WTC11 (cell line): ENCODE measurements around the gene HPSE. TPM values are rescaled to one million over a fixed set of nuclear protein-coding genes. Genes with fewer than 3 reads are reported as not detected.

ENCODE experiments used
- ATAC-seq: fragments of 200-7000 bp; cut with Tn5 transposase; 2 replicates; pipeline ENCODE4 v1.10.0; 2021; ENCODE audit warnings: mild to moderate bottlenecking, moderate library complexity
- Bru-seq: library from RNA; stranded (reverse); fragments of 400-500 nt; gene quantifications from one replicate; lab custom pipeline; 2021; lab: Mats Ljungman, UMichigan
- CTCF ChIA-PET: fragments of 300-600 bp; sonication (Branson Sonifier 250); formaldehyde crosslinking; loops from one replicate; lab custom pipeline; 2021; ENCODE audit warnings: antibody characterized with exemption; lab: Charles Lee
- POLR2A ChIA-PET: fragments of 350-600 bp; sonication (Branson Sonifier 250); formaldehyde crosslinking; loops from one replicate; lab custom pipeline; 2021; ENCODE audit warnings: antibody characterized with exemption; lab: Charles Lee
- DNase-seq: peaks from one replicate; pipeline ENCODE4 v3.0.0; 2021; ENCODE audit warnings: low spot score
- H3K27ac Mint-ChIP-seq: 2 replicates; pipeline ENCODE4 v1.8.0; 2021; ENCODE audit warnings: mixed read lengths
- H3K27me3 Mint-ChIP-seq: 2 replicates; pipeline ENCODE4 v1.8.0; 2021; ENCODE audit warnings: low read depth, mild to moderate bottlenecking, moderate library complexity, mixed read lengths
- H3K36me3 Mint-ChIP-seq: 2 replicates; pipeline ENCODE4 v1.8.0; 2021; ENCODE audit warnings: mixed read lengths
- H3K4me1 Mint-ChIP-seq: 2 replicates; pipeline ENCODE4 v1.8.0; 2022; ENCODE audit warnings: mixed read lengths
- H3K4me3 Mint-ChIP-seq: 2 replicates; pipeline ENCODE4 v1.8.0; 2021; ENCODE audit warnings: mild to moderate bottlenecking, moderate library complexity, mixed read lengths
- H3K9me3 Mint-ChIP-seq: 2 replicates; pipeline ENCODE4 v1.8.0; 2021; ENCODE audit warnings: mixed read lengths
- CBFB ChIP-seq: sonication (generic); formaldehyde crosslinking; IDR thresholded peaks from 2 replicates; pipeline ENCODE4 v1.8.1; 2022; ENCODE audit warnings: mild to moderate bottlenecking, low read depth, missing genetic modification reagents
- ESRRA ChIP-seq: sonication (generic); formaldehyde crosslinking; IDR thresholded peaks from 2 replicates; pipeline ENCODE4 v1.8.1; 2022; ENCODE audit warnings: mild to moderate bottlenecking, missing genetic modification reagents, borderline replicate concordance
- ETV6 ChIP-seq: sonication (generic); formaldehyde crosslinking; IDR thresholded peaks from 2 replicates; pipeline ENCODE4 v1.8.1; 2022; ENCODE audit warnings: mild to moderate bottlenecking, missing genetic modification reagents
- FOXK1 ChIP-seq: sonication (generic); formaldehyde crosslinking; IDR thresholded peaks from 2 replicates; pipeline ENCODE4 v1.8.0; 2022; ENCODE audit warnings: mild to moderate bottlenecking, moderate library complexity, missing genetic modification reagents
- FOXP1 ChIP-seq: sonication (generic); formaldehyde crosslinking; IDR thresholded peaks from 2 replicates; pipeline ENCODE4 v1.8.0; 2022; ENCODE audit warnings: missing genetic modification reagents, mild to moderate bottlenecking, moderate library complexity, borderline replicate concordance
- KAT7 ChIP-seq: sonication (generic); formaldehyde crosslinking; IDR thresholded peaks from 2 replicates; pipeline ENCODE4 v1.8.1; 2023; ENCODE audit warnings: missing genetic modification reagents, mild to moderate bottlenecking, borderline replicate concordance
- MYBL2 ChIP-seq: sonication (generic); formaldehyde crosslinking; IDR thresholded peaks from 2 replicates; pipeline ENCODE4 v1.8.1; 2023; ENCODE audit warnings: mild to moderate bottlenecking, moderate library complexity, missing genetic modification reagents
- NFE2L1 ChIP-seq: sonication (generic); formaldehyde crosslinking; IDR thresholded peaks from 2 replicates; pipeline ENCODE4 v1.8.1; 2023; ENCODE audit warnings: missing genetic modification reagents
- RELA ChIP-seq: sonication (generic); formaldehyde crosslinking; IDR thresholded peaks from 2 replicates; pipeline ENCODE4 v1.8.1; 2022; ENCODE audit warnings: missing genetic modification reagents, mild to moderate bottlenecking, borderline replicate concordance
- SMAD4 ChIP-seq: sonication (generic); formaldehyde crosslinking; IDR thresholded peaks from 2 replicates; pipeline ENCODE4 v1.8.0; 2022; ENCODE audit warnings: mild to moderate bottlenecking, missing genetic modification reagents
- SP1 ChIP-seq: sonication (generic); formaldehyde crosslinking; conservative IDR thresholded peaks from 2 replicates; pipeline ENCODE4 v1.8.1; 2022; ENCODE audit warnings: missing genetic modification reagents
- TEAD1 ChIP-seq: sonication (generic); formaldehyde crosslinking; IDR thresholded peaks from 2 replicates; pipeline ENCODE4 v1.8.0; 2022; ENCODE audit warnings: mild to moderate bottlenecking, missing genetic modification reagents
- ZBTB21 ChIP-seq: sonication (generic); formaldehyde crosslinking; IDR thresholded peaks from 2 replicates; pipeline ENCODE4 v1.8.1; 2023; ENCODE audit warnings: mild to moderate bottlenecking, missing genetic modification reagents, borderline replicate concordance
- ZNF138 ChIP-seq: sonication (generic); formaldehyde crosslinking; conservative IDR thresholded peaks from 2 replicates; pipeline ENCODE4 v1.8.1; 2022; ENCODE audit warnings: mild to moderate bottlenecking, moderate library complexity, missing genetic modification reagents
- ZNF232 ChIP-seq: sonication (generic); formaldehyde crosslinking; IDR thresholded peaks from 2 replicates; pipeline ENCODE4 v1.8.0; 2022; ENCODE audit warnings: mild to moderate bottlenecking, missing genetic modification reagents
- ZNF263 ChIP-seq: sonication (generic); formaldehyde crosslinking; IDR thresholded peaks from 2 replicates; pipeline ENCODE4 v1.8.1; 2022; ENCODE audit warnings: low read depth, mild to moderate bottlenecking, moderate library complexity, missing genetic modification reagents
- ZNF416 ChIP-seq: fragments of 250-450 bp; sonication (Bioruptor Pico); IDR thresholded peaks from 2 replicates; pipeline ENCODE4 v1.9.0; 2021; ENCODE audit warnings: mild to moderate bottlenecking, inconsistent platforms
- ZNF423 ChIP-seq: fragments of 250-450 bp; sonication (Bioruptor Pico); IDR thresholded peaks from 2 replicates; pipeline ENCODE4 v2.1.2; 2022; ENCODE audit warnings: mild to moderate bottlenecking, moderate library complexity
- ZNF671 ChIP-seq: fragments of 250-450 bp; sonication (Bioruptor Pico); IDR thresholded peaks from 2 replicates; pipeline ENCODE4 v1.8.0; 2021; ENCODE audit warnings: mild to moderate bottlenecking
- long read RNA-seq, 3 experiments: library from RNA in 1 of 3; library from capped mRNA in 1 of 3; library from polyadenylated mRNA in 1 of 3; unstranded in 2 of 3; stranded (forward) in 1 of 3; transcript quantifications; one replicate each; pipeline ENCODE4 v2.0.0, GENCODE V29; 2021
- total RNA-seq: library from RNA; stranded (reverse); gene quantifications from 3 replicates; pipeline ENCODE4 v1.2.3, GENCODE V29; 2021
- TF ChIP-seq, protein P1 (sequence below): sonication (generic); formaldehyde crosslinking; IDR thresholded peaks from 2 replicates; pipeline ENCODE4 v1.8.1; 2022; ENCODE audit warnings: mild to moderate bottlenecking, moderate library complexity, missing genetic modification reagents
- TF ChIP-seq, protein P2 (sequence below): fragments of 250-450 bp; sonication (Bioruptor Pico); IDR thresholded peaks from 2 replicates; pipeline ENCODE4 v1.9.0; 2021; ENCODE audit warnings: mild to moderate bottlenecking
- TF ChIP-seq, protein P3 (sequence below): sonication (generic); formaldehyde crosslinking; IDR thresholded peaks from 2 replicates; pipeline ENCODE4 v1.8.1; 2023; ENCODE audit warnings: mild to moderate bottlenecking, missing genetic modification reagents
- TF ChIP-seq, protein P4 (sequence below): fragments of 250-450 bp; sonication (Bioruptor Pico); IDR thresholded peaks from 2 replicates; pipeline ENCODE4 v1.8.0; 2021; ENCODE audit warnings: mild to moderate bottlenecking
- TF ChIP-seq, protein P5 (sequence below): sonication (generic); formaldehyde crosslinking; IDR thresholded peaks from 2 replicates; pipeline ENCODE4 v1.8.0; 2022; ENCODE audit warnings: mild to moderate bottlenecking, missing genetic modification reagents
- TF ChIP-seq, protein P6 (sequence below): sonication (generic); formaldehyde crosslinking; IDR thresholded peaks from 2 replicates; pipeline ENCODE4 v1.8.0; 2022; ENCODE audit warnings: mild to moderate bottlenecking, missing genetic modification reagents
- TF ChIP-seq, protein P7 (sequence below): sonication (generic); formaldehyde crosslinking; IDR thresholded peaks from 2 replicates; pipeline ENCODE4 v1.8.1; 2023; ENCODE audit warnings: mild to moderate bottlenecking, missing genetic modification reagents, moderate library complexity
- TF ChIP-seq, protein P8 (sequence below): sonication (generic); formaldehyde crosslinking; IDR thresholded peaks from 2 replicates; pipeline ENCODE4 v1.8.1; 2023; ENCODE audit warnings: mild to moderate bottlenecking, moderate library complexity, missing genetic modification reagents

The HPSE gene
- total RNA-seq (3.0 to 3.8 TPM (median 3.7 TPM) in 3 replicates), Bru-seq, nascent RNA (percentile 38 among the genes with signal in this experiment)
- long read RNA-seq, experiment 1, full-length matches to known transcripts = 6 of 7 reads
- long read RNA-seq, experiment 1, partial matches to known transcripts = 0 of 7 reads
- long read RNA-seq, experiment 1, other reads (novel, unspliced or antisense) = 1 of 7 reads
- long read RNA-seq, experiment 2, full-length matches to known transcripts = 1 of 6 reads
- long read RNA-seq, experiment 2, partial matches to known transcripts = 3 of 6 reads
- long read RNA-seq, experiment 2, other reads (novel, unspliced or antisense) = 2 of 6 reads
- long read RNA-seq, experiment 3, full-length matches to known transcripts = 6 of 7 reads
- long read RNA-seq, experiment 3, partial matches to known transcripts = 1 of 7 reads
- long read RNA-seq, experiment 3, other reads (novel, unspliced or antisense) = 0 of 7 reads

DNA sequence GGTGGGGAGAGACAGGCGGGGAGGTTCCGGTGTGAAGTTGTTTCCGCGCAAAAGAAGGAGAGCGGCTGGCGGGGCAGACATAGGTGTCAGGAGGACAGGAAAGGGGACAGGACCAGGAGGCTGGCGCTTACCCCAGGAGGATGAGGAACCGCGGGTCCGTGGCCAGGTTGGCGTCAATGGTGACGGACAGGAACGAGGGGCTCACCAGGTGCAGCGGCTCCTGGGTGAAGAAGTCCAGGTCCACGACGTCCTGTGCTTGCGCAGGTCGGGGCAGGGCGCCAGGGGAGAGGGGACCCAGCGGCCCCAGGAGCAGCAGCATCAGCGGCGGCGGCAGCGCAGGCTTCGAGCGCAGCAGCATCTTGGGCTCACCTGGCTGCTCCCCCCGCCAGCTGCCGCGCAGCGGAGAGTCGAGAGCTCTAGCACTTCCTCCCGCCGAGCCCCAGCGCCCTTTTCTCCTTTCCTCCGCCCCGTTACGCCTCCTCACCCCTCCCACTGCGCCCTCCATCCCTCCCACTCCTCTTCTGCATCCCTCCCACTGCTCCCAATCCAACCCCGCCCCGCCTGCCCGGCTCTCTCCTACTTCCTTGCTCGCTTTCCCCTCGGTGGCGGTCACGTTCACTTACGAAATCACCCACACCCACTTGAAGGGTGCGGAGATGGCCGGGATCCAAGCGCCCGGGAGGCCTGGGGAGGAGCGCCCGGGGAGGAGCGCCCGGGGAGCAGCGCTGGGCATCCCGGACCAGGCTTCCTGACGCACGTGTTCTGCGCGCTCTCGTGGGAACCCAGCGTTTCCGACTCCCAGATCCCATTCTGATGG lies at the start of gene HPSE:
Gene HPSE, minus strand, starts transcription at position 424 of the 817 bp plus-strand sequence. Its CDS starts 66 bp downstream, at position 358.
- Mint-ChIP-seq H3K27me3 (peaks cover 62% of the 10 kb centered on the region), H3K9me3 (0 out of 2 replicates have a peak, but pooled peaks cover 4% of the 10 kb centered on the region), H3K4me3 (peak within 1 kb of the TSS; percentile 84)
- TF ChIP-seq ETV6 (CRISPR knock-in tag) (peak; percentile 53; the same call in 1 of the 2 replicates), ZNF416 (CRISPR knock-in tag) (no peak), MYBL2 (no peak), RELA (CRISPR knock-in tag) (peak; percentile 24; the same call in 1 of the 2 replicates), ESRRA (CRISPR knock-in tag) (0 out of 2 replicates have a peak, but pooled peaks have one; percentile 52), ZNF423 (peak; percentile 68; the same call in 1 of the 2 replicates), ZNF263 (CRISPR knock-in tag) (peak; percentile 91), TEAD1 (peak; percentile 60; the same call in 1 of the 2 replicates), ZBTB21 (CRISPR knock-in tag) (peak; percentile 80), FOXP1 (CRISPR knock-in tag) (peak; percentile 76; the same call in 1 of the 2 replicates), ZNF671 (no peak), CBFB (no peak), SP1 (CRISPR knock-in tag) (peak; percentile 73; the same call in 1 of the 2 replicates), KAT7 (peak; percentile 69; the same call in 1 of the 2 replicates), SMAD4 (CRISPR knock-in tag) (no peak), ZNF138 (CRISPR knock-in tag) (peak; percentile 73; the same call in 1 of the 2 replicates), ZNF232 (CRISPR knock-in tag) (peak; percentile 22; the same call in 1 of the 2 replicates), FOXK1 (no peak; the same call in 1 of the 2 replicates), NFE2L1 (peak; percentile 60)
- TF ChIP-seq, protein P1, sequence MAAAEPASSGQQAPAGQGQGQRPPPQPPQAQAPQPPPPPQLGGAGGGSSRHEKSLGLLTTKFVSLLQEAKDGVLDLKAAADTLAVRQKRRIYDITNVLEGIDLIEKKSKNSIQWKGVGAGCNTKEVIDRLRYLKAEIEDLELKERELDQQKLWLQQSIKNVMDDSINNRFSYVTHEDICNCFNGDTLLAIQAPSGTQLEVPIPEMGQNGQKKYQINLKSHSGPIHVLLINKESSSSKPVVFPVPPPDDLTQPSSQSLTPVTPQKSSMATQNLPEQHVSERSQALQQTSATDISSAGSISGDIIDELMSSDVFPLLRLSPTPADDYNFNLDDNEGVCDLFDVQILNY = peak; percentile 78; the same call in 1 of the 2 replicates
- TF ChIP-seq, protein P2, sequence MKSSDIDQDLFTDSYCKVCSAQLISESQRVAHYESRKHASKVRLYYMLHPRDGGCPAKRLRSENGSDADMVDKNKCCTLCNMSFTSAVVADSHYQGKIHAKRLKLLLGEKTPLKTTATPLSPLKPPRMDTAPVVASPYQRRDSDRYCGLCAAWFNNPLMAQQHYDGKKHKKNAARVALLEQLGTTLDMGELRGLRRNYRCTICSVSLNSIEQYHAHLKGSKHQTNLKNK = no peak
- TF ChIP-seq, protein P3, sequence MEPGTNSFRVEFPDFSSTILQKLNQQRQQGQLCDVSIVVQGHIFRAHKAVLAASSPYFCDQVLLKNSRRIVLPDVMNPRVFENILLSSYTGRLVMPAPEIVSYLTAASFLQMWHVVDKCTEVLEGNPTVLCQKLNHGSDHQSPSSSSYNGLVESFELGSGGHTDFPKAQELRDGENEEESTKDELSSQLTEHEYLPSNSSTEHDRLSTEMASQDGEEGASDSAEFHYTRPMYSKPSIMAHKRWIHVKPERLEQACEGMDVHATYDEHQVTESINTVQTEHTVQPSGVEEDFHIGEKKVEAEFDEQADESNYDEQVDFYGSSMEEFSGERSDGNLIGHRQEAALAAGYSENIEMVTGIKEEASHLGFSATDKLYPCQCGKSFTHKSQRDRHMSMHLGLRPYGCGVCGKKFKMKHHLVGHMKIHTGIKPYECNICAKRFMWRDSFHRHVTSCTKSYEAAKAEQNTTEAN (CRISPR knock-in tag) = peak; percentile 58
- TF ChIP-seq, protein P4, sequence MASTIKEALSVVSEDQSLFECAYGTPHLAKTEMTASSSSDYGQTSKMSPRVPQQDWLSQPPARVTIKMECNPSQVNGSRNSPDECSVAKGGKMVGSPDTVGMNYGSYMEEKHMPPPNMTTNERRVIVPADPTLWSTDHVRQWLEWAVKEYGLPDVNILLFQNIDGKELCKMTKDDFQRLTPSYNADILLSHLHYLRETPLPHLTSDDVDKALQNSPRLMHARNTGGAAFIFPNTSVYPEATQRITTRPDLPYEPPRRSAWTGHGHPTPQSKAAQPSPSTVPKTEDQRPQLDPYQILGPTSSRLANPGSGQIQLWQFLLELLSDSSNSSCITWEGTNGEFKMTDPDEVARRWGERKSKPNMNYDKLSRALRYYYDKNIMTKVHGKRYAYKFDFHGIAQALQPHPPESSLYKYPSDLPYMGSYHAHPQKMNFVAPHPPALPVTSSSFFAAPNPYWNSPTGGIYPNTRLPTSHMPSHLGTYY (CRISPR knock-in tag) = no peak
- TF ChIP-seq, protein P5, sequence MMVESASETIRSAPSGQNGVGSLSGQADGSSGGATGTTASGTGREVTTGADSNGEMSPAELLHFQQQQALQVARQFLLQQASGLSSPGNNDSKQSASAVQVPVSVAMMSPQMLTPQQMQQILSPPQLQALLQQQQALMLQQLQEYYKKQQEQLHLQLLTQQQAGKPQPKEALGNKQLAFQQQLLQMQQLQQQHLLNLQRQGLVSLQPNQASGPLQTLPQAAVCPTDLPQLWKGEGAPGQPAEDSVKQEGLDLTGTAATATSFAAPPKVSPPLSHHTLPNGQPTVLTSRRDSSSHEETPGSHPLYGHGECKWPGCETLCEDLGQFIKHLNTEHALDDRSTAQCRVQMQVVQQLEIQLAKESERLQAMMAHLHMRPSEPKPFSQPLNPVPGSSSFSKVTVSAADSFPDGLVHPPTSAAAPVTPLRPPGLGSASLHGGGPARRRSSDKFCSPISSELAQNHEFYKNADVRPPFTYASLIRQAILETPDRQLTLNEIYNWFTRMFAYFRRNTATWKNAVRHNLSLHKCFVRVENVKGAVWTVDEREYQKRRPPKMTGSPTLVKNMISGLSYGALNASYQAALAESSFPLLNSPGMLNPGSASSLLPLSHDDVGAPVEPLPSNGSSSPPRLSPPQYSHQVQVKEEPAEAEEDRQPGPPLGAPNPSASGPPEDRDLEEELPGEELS (CRISPR knock-in tag) = peak; percentile 85; the same call in 1 of the 2 replicates
- TF ChIP-seq, protein P6, sequence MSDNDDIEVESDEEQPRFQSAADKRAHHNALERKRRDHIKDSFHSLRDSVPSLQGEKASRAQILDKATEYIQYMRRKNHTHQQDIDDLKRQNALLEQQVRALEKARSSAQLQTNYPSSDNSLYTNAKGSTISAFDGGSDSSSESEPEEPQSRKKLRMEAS (CRISPR knock-in tag) = peak; percentile 90
- TF ChIP-seq, protein P7, sequence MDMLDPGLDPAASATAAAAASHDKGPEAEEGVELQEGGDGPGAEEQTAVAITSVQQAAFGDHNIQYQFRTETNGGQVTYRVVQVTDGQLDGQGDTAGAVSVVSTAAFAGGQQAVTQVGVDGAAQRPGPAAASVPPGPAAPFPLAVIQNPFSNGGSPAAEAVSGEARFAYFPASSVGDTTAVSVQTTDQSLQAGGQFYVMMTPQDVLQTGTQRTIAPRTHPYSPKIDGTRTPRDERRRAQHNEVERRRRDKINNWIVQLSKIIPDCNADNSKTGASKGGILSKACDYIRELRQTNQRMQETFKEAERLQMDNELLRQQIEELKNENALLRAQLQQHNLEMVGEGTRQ (CRISPR knock-in tag) = peak; percentile 44
- TF ChIP-seq, protein P8, sequence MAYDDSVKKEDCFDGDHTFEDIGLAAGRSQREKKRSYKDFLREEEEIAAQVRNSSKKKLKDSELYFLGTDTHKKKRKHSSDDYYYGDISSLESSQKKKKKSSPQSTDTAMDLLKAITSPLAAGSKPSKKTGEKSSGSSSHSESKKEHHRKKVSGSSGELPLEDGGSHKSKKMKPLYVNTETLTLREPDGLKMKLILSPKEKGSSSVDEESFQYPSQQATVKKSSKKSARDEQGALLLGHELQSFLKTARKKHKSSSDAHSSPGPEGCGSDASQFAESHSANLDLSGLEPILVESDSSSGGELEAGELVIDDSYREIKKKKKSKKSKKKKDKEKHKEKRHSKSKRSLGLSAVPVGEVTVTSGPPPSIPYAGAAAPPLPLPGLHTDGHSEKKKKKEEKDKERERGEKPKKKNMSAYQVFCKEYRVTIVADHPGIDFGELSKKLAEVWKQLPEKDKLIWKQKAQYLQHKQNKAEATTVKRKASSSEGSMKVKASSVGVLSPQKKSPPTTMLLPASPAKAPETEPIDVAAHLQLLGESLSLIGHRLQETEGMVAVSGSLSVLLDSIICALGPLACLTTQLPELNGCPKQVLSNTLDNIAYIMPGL (CRISPR knock-in tag) = 0 out of 2 replicates have a peak, but pooled peaks have one; percentile 57
- TF ChIP-seq, all 79 proteins: peak for 19
- ChIA-PET CTCF (no interaction called here), POLR2A (no interaction called here)
- ATAC-seq (peak; percentile 97), DNase-seq (peak; percentile 89)
- peaks cover 9% of the 10 kb centered on the region for H3K4me1 Mint-ChIP-seq
- H3K36me3 Mint-ChIP-seq = no peaks in the 10 kb centered on the region
- no peak within 1 kb of the TSS for H3K27ac Mint-ChIP-seq
